Suprapubic skin (tissue), 4 donors: Measurements from ENCODE around the gene RASGRP3.

Experiments
- CTCF ChIP-seq, 2 donors: fragments of 200-600 bp in 1 of 2; fragments of 450-650 bp in 1 of 2; sonication (generic) in 1 of 2; IDR thresholded peaks; one replicate each; pipeline ENCODE4 v1.5.1; 2016 to 2019; ENCODE audit warnings: antibody characterized with exemption in 2 of 2, mild to moderate bottlenecking in 1 of 2, moderate library complexity in 1 of 2
- EP300 ChIP-seq: sonication (generic); formaldehyde crosslinking; IDR thresholded peaks from one replicate; pipeline ENCODE4 v1.6.1; 2017; ENCODE audit warnings: antibody characterized with exemption
- POLR2A ChIP-seq, 2 donors: fragments of 450-650 bp; IDR thresholded peaks; one replicate each; pipeline ENCODE4 v1.6.1; 2017; ENCODE audit warnings: antibody characterized with exemption in 2 of 2, mild to moderate bottlenecking in 2 of 2, moderate library complexity in 2 of 2
- POLR2AphosphoS5 ChIP-seq, 3 donors: sonication (generic); formaldehyde crosslinking; IDR thresholded peaks; one replicate each; pipeline ENCODE4 v1.6.1; 2017; ENCODE audit warnings: antibody characterized with exemption in 3 of 3

- no peak for TF ChIP-seq CTCF (IDR thresholded peaks at IDR 0.05)
- TF ChIP-seq POLR2A (IDR thresholded peaks at IDR 0.05): no peak
- TF ChIP-seq POLR2AphosphoS5 (IDR thresholded peaks at IDR 0.05): no peak
- TF ChIP-seq EP300: no peak
These were observed 34.1 kb downstream of the RASGRP3 start for GRCh38 chr2:33510586-33510968.
